ENCODE results near the gene SSBP2.

DNA sequence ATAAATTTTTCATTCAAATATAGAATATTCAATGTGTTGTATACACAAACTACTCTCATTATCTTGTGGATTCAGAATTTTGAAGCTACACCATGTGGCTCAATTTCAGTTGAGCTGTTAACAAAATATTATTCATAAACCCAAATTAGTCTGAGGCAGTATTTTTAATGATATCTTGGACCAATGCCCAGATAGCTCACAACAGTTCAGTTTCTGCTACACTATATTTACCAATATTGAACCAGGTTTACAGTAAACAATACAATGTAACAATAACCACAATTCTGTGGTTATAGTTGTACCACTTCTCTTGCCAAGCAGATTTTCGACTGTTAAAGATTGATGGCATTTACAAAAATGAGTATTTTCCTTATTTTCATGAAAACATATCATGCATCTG is 99.9 kb downstream of the SSBP2 start:
- no peak for TF ChIP-seq CTCF (conservative IDR thresholded peaks at IDR 0.05 in 1 of 2, IDR thresholded peaks at IDR 0.05 in 1 of 2; ENCODE audit: low read depth in 1 of 2, low read length in 2 of 2)
- TF ChIP-seq EZH2 (IDR thresholded peaks at IDR 0.05; ENCODE audit: low read length, missing control alignments) = no peak
